ENCODE results near the gene DCAF17.

Gene DCAF17

DNA sequence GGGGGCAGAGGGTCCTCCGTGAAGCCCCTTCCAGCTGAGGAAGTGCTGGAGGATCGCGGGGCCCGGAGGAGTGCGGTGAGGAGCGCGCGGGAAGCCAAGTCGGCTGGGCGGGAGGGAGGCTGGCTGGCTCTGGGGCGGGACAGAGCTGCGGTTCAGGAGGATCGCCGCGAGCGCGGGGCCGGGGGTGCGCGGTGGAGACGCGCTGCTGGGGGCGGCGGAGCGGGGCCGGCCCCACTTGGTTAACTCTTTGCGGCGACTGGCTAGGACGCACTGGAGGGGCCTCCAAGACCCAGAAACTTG is 88.7 kb downstream of the DCAF17 start:
- no peak overlapping the region for H3K4ac ChIP-seq (ENCODE audit: low read length)
- peak overlapping the region; percentile 95 for H2AFZ ChIP-seq (ENCODE audit: low read length)
- H2BK120ac ChIP-seq (ENCODE audit: low read depth, low read length), result peak overlapping the region; percentile 84
- DNase-seq (ENCODE audit: low spot score), result no peak
- peak overlapping the region; percentile 99 for H3K14ac ChIP-seq (ENCODE audit: low read length)
- H4K8ac ChIP-seq (ENCODE audit: low read depth, low read length), result no peak overlapping the region
- no peaks in the 10 kb centered on the region for H3K79me1 ChIP-seq (ENCODE audit: low read depth, low read length)
- peak overlapping the region; percentile 94 for H3K4me2 ChIP-seq (ENCODE audit: insufficient read depth, low read length, poor library complexity, severe bottlenecking)
- no peaks in the 10 kb centered on the region for H3K9me3 ChIP-seq (replicated peaks in 1 of 2; ENCODE audit: control insufficient read depth in 2 of 2, insufficient read depth in 1 of 2, low read depth in 1 of 2, low read length in 2 of 2)
- H3K27ac ChIP-seq (replicated peaks; ENCODE audit: low read length), result peak overlapping the region; percentile 74
- H4K91ac ChIP-seq (ENCODE audit: low read depth, low read length, poor library complexity), result peak overlapping the region; percentile 24
- peak overlapping the region; percentile 98 for H3K18ac ChIP-seq (ENCODE audit: low read length)
- no peak overlapping the region for H2BK12ac ChIP-seq (ENCODE audit: low read length)
- H3K4me1 ChIP-seq (ENCODE audit: control insufficient read depth in 2 of 2, insufficient read depth in 1 of 2, low read depth in 1 of 2, low read length in 2 of 2), result peaks cover 5 to 15% of the 10 kb centered on the region in 2 donors
- no CpG with 5 or more reads among the region's 29 CpGs for WGBS, 2 donors (ENCODE audit: extremely low coverage in 2 of 2, insufficient read length in 2 of 2, insufficient replicate concordance in 1 of 2)
- no peaks in the 10 kb centered on the region for H3K27me3 ChIP-seq (ENCODE audit: control insufficient read depth in 3 of 3, insufficient read depth in 3 of 3, low read depth in 1 of 3, low read length in 3 of 3)
- peak overlapping the region; percentile 26 for H2BK5ac ChIP-seq (ENCODE audit: low read length)
- peak overlapping the region; percentile 68 for H3K23ac ChIP-seq (ENCODE audit: low read depth, low read length, poor library complexity)
- H3K9ac ChIP-seq (ENCODE audit: low read depth, low read length, poor library complexity), result peak overlapping the region; percentile 94
- peak overlapping the region; percentile 86 for H2BK15ac ChIP-seq (ENCODE audit: low read length)
- H2AK5ac ChIP-seq (ENCODE audit: low read depth, low read length), result peak overlapping the region; percentile 42
- H3K36me3 ChIP-seq (replicated peaks in 1 of 2; ENCODE audit: control insufficient read depth in 2 of 2, insufficient read depth in 2 of 2, low read length in 2 of 2), result peaks cover 0 to 2% of the 10 kb centered on the region in 2 donors
- peak overlapping the region; percentile 89 to 94 for H3K4me3 ChIP-seq (ENCODE audit: low read length in 2 of 2)

DNA sequence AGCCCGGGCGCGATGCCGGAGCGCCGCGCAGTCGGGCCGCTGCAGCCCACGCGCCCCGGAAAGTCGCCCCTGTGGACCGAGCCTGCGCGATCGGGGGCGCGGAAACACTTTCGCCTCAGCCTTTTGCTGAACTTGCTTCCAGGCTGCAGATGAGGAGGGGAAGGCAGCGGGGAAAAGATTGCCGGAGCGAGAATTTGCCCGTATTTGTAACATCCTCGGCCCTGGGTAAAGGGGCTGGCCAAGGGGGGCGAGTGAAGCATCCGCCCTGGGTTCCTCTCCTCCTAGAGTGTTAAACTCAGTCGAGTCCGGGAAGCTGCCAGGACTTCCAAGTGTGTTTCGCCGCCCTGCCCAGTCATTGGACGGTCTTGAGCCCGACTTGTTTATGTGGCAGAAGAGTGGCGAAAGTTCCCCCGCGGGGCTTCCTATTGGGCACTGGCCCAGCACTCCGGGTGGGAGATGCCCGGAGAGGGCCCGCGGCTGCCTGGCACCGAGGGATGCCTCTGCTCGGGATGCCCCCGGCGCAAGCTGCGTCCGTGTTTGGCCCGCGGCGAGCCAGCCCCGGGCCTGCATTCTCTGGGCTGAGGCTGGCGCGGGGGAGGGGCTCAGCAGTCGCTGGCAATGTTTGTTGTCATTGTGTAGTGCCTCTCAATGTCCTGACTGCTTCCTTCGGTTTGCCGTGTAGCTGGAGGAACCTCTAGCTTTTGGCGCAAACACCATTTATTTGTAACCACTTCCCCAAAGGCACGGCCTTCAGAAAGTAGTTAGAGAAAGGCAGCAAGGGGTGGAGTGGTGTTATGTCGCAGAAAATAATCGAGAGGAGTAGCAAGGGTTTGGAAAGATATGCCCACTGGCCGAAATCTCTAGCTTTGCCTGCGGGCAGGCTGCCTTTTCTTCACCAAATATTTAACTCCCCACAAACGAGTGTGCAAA is 89.3 kb downstream of the DCAF17 start:
- H4K8ac ChIP-seq (ENCODE audit: low read depth, low read length), result no peak overlapping the region
- peak overlapping the region; percentile 74 for H3K27ac ChIP-seq (replicated peaks; ENCODE audit: low read length)

DNA sequence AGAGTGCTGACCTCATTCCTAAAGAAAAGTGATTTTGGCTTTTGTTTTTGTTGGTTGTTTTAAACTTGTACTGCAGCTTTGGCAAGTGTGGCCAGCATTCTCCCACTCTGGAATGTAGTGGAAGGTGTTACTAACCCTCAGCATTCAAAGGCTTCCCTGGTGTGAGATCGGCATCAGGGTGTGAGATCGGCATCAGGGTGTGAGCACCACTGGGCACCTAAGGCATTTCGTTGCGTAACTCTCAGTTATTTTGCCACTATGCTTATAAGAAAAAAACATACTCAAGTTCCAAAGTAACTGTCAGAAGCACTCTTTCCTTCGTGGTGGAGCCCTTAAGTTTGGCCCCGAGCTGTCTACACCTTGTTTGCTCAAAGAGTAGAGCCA is 90.0 kb downstream of the DCAF17 start:
- H2BK5ac ChIP-seq (ENCODE audit: low read length), result no peak overlapping the region
- H3K36me3 ChIP-seq (replicated peaks in 1 of 2; ENCODE audit: control insufficient read depth in 2 of 2, insufficient read depth in 2 of 2, low read length in 2 of 2), result peaks cover 0 to 2% of the 10 kb centered on the region in 2 donors
- no peak overlapping the region for H4K8ac ChIP-seq (ENCODE audit: low read depth, low read length)
- H3K79me1 ChIP-seq (ENCODE audit: low read depth, low read length), result no peaks in the 10 kb centered on the region
- H4K91ac ChIP-seq (ENCODE audit: low read depth, low read length, poor library complexity), result no peak overlapping the region
- H2AK5ac ChIP-seq (ENCODE audit: low read depth, low read length), result no peak overlapping the region
- H3K18ac ChIP-seq (ENCODE audit: low read length), result no peak overlapping the region
- H2BK120ac ChIP-seq (ENCODE audit: low read depth, low read length), result no peak overlapping the region
- WGBS, 2 donors (ENCODE audit: extremely low coverage in 2 of 2, insufficient read length in 2 of 2, insufficient replicate concordance in 1 of 2), result no CpG with 5 or more reads among the region's 6 CpGs
- peak overlapping the region; percentile 95 for H2AFZ ChIP-seq (ENCODE audit: low read length)
- DNase-seq (ENCODE audit: low spot score), result no peak
- H3K23ac ChIP-seq (ENCODE audit: low read depth, low read length, poor library complexity), result no peak overlapping the region
- H2BK15ac ChIP-seq (ENCODE audit: low read length), result no peak overlapping the region
- peaks cover 5 to 15% of the 10 kb centered on the region in 2 donors for H3K4me1 ChIP-seq (ENCODE audit: control insufficient read depth in 2 of 2, insufficient read depth in 1 of 2, low read depth in 1 of 2, low read length in 2 of 2)
- peak overlapping the region; percentile 94 for H3K4me2 ChIP-seq (ENCODE audit: insufficient read depth, low read length, poor library complexity, severe bottlenecking)
- H3K14ac ChIP-seq (ENCODE audit: low read length), result no peak overlapping the region
- no peak overlapping the region for H3K27ac ChIP-seq (replicated peaks; ENCODE audit: low read length)
- no peak overlapping the region for H3K4ac ChIP-seq (ENCODE audit: low read length)
- H3K9me3 ChIP-seq (replicated peaks in 1 of 2; ENCODE audit: control insufficient read depth in 2 of 2, insufficient read depth in 1 of 2, low read depth in 1 of 2, low read length in 2 of 2), result no peaks in the 10 kb centered on the region
- no peak overlapping the region for H3K9ac ChIP-seq (ENCODE audit: low read depth, low read length, poor library complexity)
- peak overlapping the region; percentile 89 to 94 for H3K4me3 ChIP-seq (ENCODE audit: low read length in 2 of 2)
- H2BK12ac ChIP-seq (ENCODE audit: low read length), result no peak overlapping the region
- H3K27me3 ChIP-seq (ENCODE audit: control insufficient read depth in 3 of 3, insufficient read depth in 3 of 3, low read depth in 1 of 3, low read length in 3 of 3), result no peaks in the 10 kb centered on the region

More for the DNA sequence above, 89.3 kb downstream of the DCAF17 start:
- DNase-seq (ENCODE audit: low spot score), result peak; percentile 62
- peak overlapping the region; percentile 84 for H2BK120ac ChIP-seq (ENCODE audit: low read depth, low read length)
- H3K4me2 ChIP-seq (ENCODE audit: insufficient read depth, low read length, poor library complexity, severe bottlenecking), result peak overlapping the region; percentile 94
- WGBS, 2 donors (ENCODE audit: extremely low coverage in 2 of 2, insufficient read length in 2 of 2, insufficient replicate concordance in 1 of 2), result no CpG with 5 or more reads among the region's 62 CpGs
- no peaks in the 10 kb centered on the region for H3K27me3 ChIP-seq (ENCODE audit: control insufficient read depth in 3 of 3, insufficient read depth in 3 of 3, low read depth in 1 of 3, low read length in 3 of 3)
- H3K4ac ChIP-seq (ENCODE audit: low read length), result no peak overlapping the region
- peak overlapping the region; percentile 95 for H2AFZ ChIP-seq (ENCODE audit: low read length)
- H2AK5ac ChIP-seq (ENCODE audit: low read depth, low read length), result no peak overlapping the region
- peak overlapping the region; percentile 89 to 94 for H3K4me3 ChIP-seq (ENCODE audit: low read length in 2 of 2)
- H3K9ac ChIP-seq (ENCODE audit: low read depth, low read length, poor library complexity), result peak overlapping the region; percentile 94
- H3K9me3 ChIP-seq (replicated peaks in 1 of 2; ENCODE audit: control insufficient read depth in 2 of 2, insufficient read depth in 1 of 2, low read depth in 1 of 2, low read length in 2 of 2), result no peaks in the 10 kb centered on the region
- H3K14ac ChIP-seq (ENCODE audit: low read length), result peak overlapping the region; percentile 99
- H3K18ac ChIP-seq (ENCODE audit: low read length), result peak overlapping the region; percentile 98
- no peak overlapping the region for H2BK12ac ChIP-seq (ENCODE audit: low read length)
- peak overlapping the region; percentile 24 for H4K91ac ChIP-seq (ENCODE audit: low read depth, low read length, poor library complexity)
- H3K36me3 ChIP-seq (replicated peaks in 1 of 2; ENCODE audit: control insufficient read depth in 2 of 2, insufficient read depth in 2 of 2, low read length in 2 of 2), result peaks cover 0 to 2% of the 10 kb centered on the region in 2 donors
- H2BK15ac ChIP-seq (ENCODE audit: low read length), result peak overlapping the region; percentile 86
- peaks cover 5 to 15% of the 10 kb centered on the region in 2 donors for H3K4me1 ChIP-seq (ENCODE audit: control insufficient read depth in 2 of 2, insufficient read depth in 1 of 2, low read depth in 1 of 2, low read length in 2 of 2)
- H3K23ac ChIP-seq (ENCODE audit: low read depth, low read length, poor library complexity), result peak overlapping the region; percentile 68
- H2BK5ac ChIP-seq (ENCODE audit: low read length), result peak overlapping the region; percentile 26
- no peaks in the 10 kb centered on the region for H3K79me1 ChIP-seq (ENCODE audit: low read depth, low read length)

DNA sequence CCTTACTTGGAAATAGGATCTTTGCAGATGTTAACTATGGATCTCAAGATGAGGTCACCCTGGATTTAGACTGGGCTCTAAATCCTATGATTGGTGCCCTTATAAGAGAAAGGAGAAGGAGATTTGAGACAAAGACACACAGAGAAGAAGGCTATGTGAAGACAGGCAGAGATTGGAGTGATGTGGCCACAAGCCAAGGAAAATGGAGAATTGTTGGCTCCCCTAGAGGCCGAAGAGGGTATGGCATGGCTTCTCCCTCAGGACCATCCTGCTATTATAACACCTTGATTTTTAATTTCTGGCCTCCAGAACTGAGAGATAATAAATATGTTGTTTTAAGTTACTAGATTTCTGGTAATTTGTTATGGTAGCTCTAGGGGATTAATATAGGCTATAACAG is 95.9 kb downstream of the DCAF17 start:
- no peak overlapping the region for H3K4me3 ChIP-seq (ENCODE audit: low read length in 2 of 2)
- DNase-seq (ENCODE audit: low spot score), result no peak
- H3K27ac ChIP-seq (replicated peaks; ENCODE audit: low read length), result no peak overlapping the region
- no peak overlapping the region for H3K4ac ChIP-seq (ENCODE audit: low read length)
- peaks cover 0 to 8% of the 10 kb centered on the region in 2 donors for H3K9me3 ChIP-seq (replicated peaks in 1 of 2; ENCODE audit: control insufficient read depth in 2 of 2, insufficient read depth in 1 of 2, low read depth in 1 of 2, low read length in 2 of 2)
- no peak overlapping the region for H3K9ac ChIP-seq (ENCODE audit: low read depth, low read length, poor library complexity)
- H2BK15ac ChIP-seq (ENCODE audit: low read length), result no peak overlapping the region
- H3K36me3 ChIP-seq (replicated peaks in 1 of 2; ENCODE audit: control insufficient read depth in 2 of 2, insufficient read depth in 2 of 2, low read length in 2 of 2), result peaks cover 0 to 4% of the 10 kb centered on the region in 2 donors
- H3K18ac ChIP-seq (ENCODE audit: low read length), result no peak overlapping the region
- no peak overlapping the region for H2AFZ ChIP-seq (ENCODE audit: low read length)
- no peak overlapping the region for H4K91ac ChIP-seq (ENCODE audit: low read depth, low read length, poor library complexity)
- H3K23ac ChIP-seq (ENCODE audit: low read depth, low read length, poor library complexity), result no peak overlapping the region
- H3K4me1 ChIP-seq (ENCODE audit: control insufficient read depth in 2 of 2, insufficient read depth in 1 of 2, low read depth in 1 of 2, low read length in 2 of 2), result no peaks in the 10 kb centered on the region
- H2BK120ac ChIP-seq (ENCODE audit: low read depth, low read length), result no peak overlapping the region
- no peak overlapping the region for H4K8ac ChIP-seq (ENCODE audit: low read depth, low read length)
- H3K14ac ChIP-seq (ENCODE audit: low read length), result no peak overlapping the region
- H2BK12ac ChIP-seq (ENCODE audit: low read length), result no peak overlapping the region
- no peak overlapping the region for H2BK5ac ChIP-seq (ENCODE audit: low read length)
- H3K79me1 ChIP-seq (ENCODE audit: low read depth, low read length), result no peaks in the 10 kb centered on the region
- H3K4me2 ChIP-seq (ENCODE audit: insufficient read depth, low read length, poor library complexity, severe bottlenecking), result no peak overlapping the region
- no peaks in the 10 kb centered on the region for H3K27me3 ChIP-seq (ENCODE audit: control insufficient read depth in 3 of 3, insufficient read depth in 3 of 3, low read depth in 1 of 3, low read length in 3 of 3)
- WGBS, 2 donors (ENCODE audit: extremely low coverage in 2 of 2, insufficient read length in 2 of 2, insufficient replicate concordance in 1 of 2), result no CpG with 5 or more reads among the region's 1 CpG
- no peak overlapping the region for H2AK5ac ChIP-seq (ENCODE audit: low read depth, low read length)

Data from neuronal stem cell (in vitro differentiated cells).